HAP-1 (cell line): ENCODE results near the gene KRTAP3-2.
"Not testable (repeated sequence)": the region's sequence is repeated elsewhere in the genome, so short reads cannot be mapped to it uniquely, and the experiment has no call there.

ENCODE experiments used
- DNase-seq, 2 experiments: peaks; one replicate each; pipeline ENCODE4 v3.0.0-alpha.2; 2016 to 2020; ENCODE audit warnings: low spot score in 2 of 2
- H3K27me3 ChIP-seq: fragments of 250-450 bp; sonication (Bioruptor Pico); 2 replicates; pipeline ENCODE4 v1.5.1; 2020; ENCODE audit warnings: low read depth, mild to moderate bottlenecking, moderate library complexity
- H3K36me3 ChIP-seq: fragments of 250-450 bp; sonication (Bioruptor Pico); replicated peaks from 2 replicates; pipeline ENCODE4 v1.5.1; 2020; ENCODE audit warnings: mild to moderate bottlenecking
- H3K4me1 ChIP-seq: fragments of 250-450 bp; sonication (Bioruptor Pico); 2 replicates; pipeline ENCODE4 v1.5.1; 2020; ENCODE audit warnings: mild to moderate bottlenecking
- H3K4me3 ChIP-seq: fragments of 250-450 bp; sonication (Bioruptor Pico); 2 replicates; pipeline ENCODE4 v1.5.1; 2020; ENCODE audit warnings: mild to moderate bottlenecking, moderate library complexity
- H3K9me3 ChIP-seq: fragments of 250-450 bp; sonication (Bioruptor Pico); 2 replicates; pipeline ENCODE4 v1.5.1; 2020; ENCODE audit warnings: mild to moderate bottlenecking, moderate library complexity
- in situ Hi-C: fragments of 300-500 bp; cut with MboI; formaldehyde crosslinking; loops from 3 replicates; pipeline ENCODE4 v1.14.3; 2020; ENCODE audit warnings: low sequenced_read_pairs, inconsistent platforms, mixed read lengths

Gene KRTAP3-2

GRCh38 chr17:40999563-40999962, at the start of gene KRTAP3-2:
TSS of gene KRTAP3-2 (minus strand) at chr17:40999906. CDS start at chr17:40999853, 53 bp downstream.
- DNase-seq, H3K9me3 ChIP-seq, in situ Hi-C loops, H3K4me3 ChIP-seq, H3K4me1 ChIP-seq, H3K36me3 ChIP-seq: not testable (repeated sequence)
- peaks cover 35% of the 10 kb centered on the region for H3K27me3 ChIP-seq

GRCh38 chr17:41049110-41049509, 49.4 kb upstream of the KRTAP3-2 start:
- no peaks in the 10 kb centered on the region for H3K36me3 ChIP-seq
- H3K4me3 ChIP-seq, result no peak overlapping the region
- H3K9me3 ChIP-seq, result no peaks in the 10 kb centered on the region; the same call in 1 of the 2 replicates
- no peaks in the 10 kb centered on the region for H3K27me3 ChIP-seq
- H3K4me1 ChIP-seq, result peaks cover 11% of the 10 kb centered on the region; the same call in 1 of the 2 replicates
- no peak for DNase-seq
- in situ Hi-C loops, result no loop called here

GRCh38 chr17:41048441-41048840, 48.7 kb upstream of the KRTAP3-2 start:
- Histone ChIP-seq H3K4me3 (no peak overlapping the region), H3K9me3 (no peaks in the 10 kb centered on the region; the same call in 1 of the 2 replicates), H3K4me1 (peaks cover 11% of the 10 kb centered on the region; the same call in 1 of the 2 replicates), H3K36me3 (no peaks in the 10 kb centered on the region), H3K27me3 (no peaks in the 10 kb centered on the region)
- peak; percentile 11 to 37 for DNase-seq
- in situ Hi-C loops, result no loop called here

- peaks cover 11% of the 10 kb centered on the region; the same call in 1 of the 2 replicates for H3K4me1 ChIP-seq
- in situ Hi-C loops, H3K27me3 ChIP-seq, H3K9me3 ChIP-seq, H3K4me3 ChIP-seq, H3K36me3 ChIP-seq, DNase-seq: not testable (repeated sequence)
Observed at GRCh38 chr17:41046735-41047465, 47.2 kb upstream of the KRTAP3-2 start, which contains the start of gene KRTAP2-1. TSS of gene KRTAP2-1 (minus strand) at chr17:41047316. CDS start at chr17:41047267, 49 bp downstream.

- Histone ChIP-seq H3K4me1 (peaks cover 4% of the 10 kb centered on the region), H3K36me3 (no peaks in the 10 kb centered on the region), H3K4me3 (no peak overlapping the region), H3K27me3 (peaks cover 5% of the 10 kb centered on the region; the same call in 1 of the 2 replicates), H3K9me3 (no peaks in the 10 kb centered on the region; the same call in 1 of the 2 replicates)
- in situ Hi-C loops, result no loop called here
- DNase-seq, result no peak
Observed at GRCh38 chr17:41042953-41043352, 43.2 kb upstream of the KRTAP3-2 start.

- Histone ChIP-seq H3K27me3 (peaks cover 13% of the 10 kb centered on the region; the same call in 1 of the 2 replicates), H3K4me1 (peaks cover 10% of the 10 kb centered on the region)
- in situ Hi-C loops, H3K9me3 ChIP-seq, H3K4me3 ChIP-seq, DNase-seq, H3K36me3 ChIP-seq: not testable (repeated sequence)
Observed at GRCh38 chr17:41040783-41041571, 41.3 kb upstream of the KRTAP3-2 start, which contains the start of gene KRTAP1-1. TSS of gene KRTAP1-1 (minus strand) at chr17:41041450. CDS start at chr17:41041397, 53 bp downstream.

- peaks cover 10% of the 10 kb centered on the region for H3K4me1 ChIP-seq
- H3K36me3 ChIP-seq, result no peaks in the 10 kb centered on the region
- peaks cover 13% of the 10 kb centered on the region; the same call in 1 of the 2 replicates for H3K27me3 ChIP-seq
- in situ Hi-C loops, result no loop called here
- H3K4me3 ChIP-seq, result no peak overlapping the region
- peak; percentile 77 to 96 for DNase-seq
- no peaks in the 10 kb centered on the region for H3K9me3 ChIP-seq
Observed at GRCh38 chr17:41037853-41038350, 38.2 kb upstream of the KRTAP3-2 start.

- Histone ChIP-seq H3K4me1 (peaks cover 10% of the 10 kb centered on the region), H3K27me3 (peaks cover 22% of the 10 kb centered on the region)
- DNase-seq, H3K9me3 ChIP-seq, in situ Hi-C loops, H3K36me3 ChIP-seq, H3K4me3 ChIP-seq: not testable (repeated sequence)
Observed at GRCh38 chr17:41034346-41034935, 34.7 kb upstream of the KRTAP3-2 start, which contains the start of gene KRTAP1-3. TSS of gene KRTAP1-3 (minus strand) at chr17:41034874. CDS start at chr17:41034821, 53 bp downstream.

GRCh38 chr17:41029633-41030245, 30.0 kb upstream of the KRTAP3-2 start, which contains the start of gene KRTAP1-4:
TSS of gene KRTAP1-4 (minus strand) at chr17:41030195. CDS start at chr17:41030078, 117 bp downstream.
- H3K4me3 ChIP-seq, result no peak within 1 kb of the TSS
- H3K27me3 ChIP-seq, result peaks cover 13% of the 10 kb centered on the region
- no peaks in the 10 kb centered on the region for H3K9me3 ChIP-seq
- in situ Hi-C loops, result no loop called here
- H3K4me1 ChIP-seq, result no peaks in the 10 kb centered on the region
- DNase-seq, result no peak
- H3K36me3 ChIP-seq, result no peaks in the 10 kb centered on the region

- peaks cover 11% of the 10 kb centered on the region for H3K27me3 ChIP-seq
- H3K4me3 ChIP-seq, result no peak within 1 kb of the TSS
- DNase-seq, result no peak
- no peaks in the 10 kb centered on the region for H3K9me3 ChIP-seq
- H3K4me1 ChIP-seq, result no peaks in the 10 kb centered on the region
- H3K36me3 ChIP-seq, result no peaks in the 10 kb centered on the region
- in situ Hi-C loops, result no loop called here
Observed at GRCh38 chr17:41026715-41027471, 27.2 kb upstream of the KRTAP3-2 start, which contains the start of gene KRTAP1-5. TSS of gene KRTAP1-5 (minus strand) at chr17:41027208. CDS start at chr17:41027155, 53 bp downstream.

GRCh38 chr17:41024697-41025096, 25.0 kb upstream of the KRTAP3-2 start:
- no peaks in the 10 kb centered on the region for H3K4me1 ChIP-seq
- in situ Hi-C loops, result no loop called here
- H3K36me3 ChIP-seq, result no peaks in the 10 kb centered on the region
- no peak overlapping the region for H3K4me3 ChIP-seq
- H3K9me3 ChIP-seq, result no peaks in the 10 kb centered on the region
- DNase-seq, result no peak
- peaks cover 4% of the 10 kb centered on the region; the same call in 1 of the 2 replicates for H3K27me3 ChIP-seq

- Histone ChIP-seq H3K4me1 (no peaks in the 10 kb centered on the region; the same call in 1 of the 2 replicates), H3K9me3 (no peaks in the 10 kb centered on the region), H3K36me3 (no peaks in the 10 kb centered on the region), H3K4me3 (no peak overlapping the region), H3K27me3 (no peaks in the 10 kb centered on the region; the same call in 1 of the 2 replicates)
- DNase-seq, result no peak
- in situ Hi-C loops, result no loop called here
Observed at GRCh38 chr17:41020336-41020735, 20.6 kb upstream of the KRTAP3-2 start.
